Activated T-helper 2 cell treated with anti-CD3 and anti-CD28 coated beads, Interferon-gamma antibody, Interleukin-2, Interleukin-4, amounts not matched to agents 10 μg/mL and 5 μg/mL and 100 μg/mL, durations not matched to agents 14 hours and 24 hours and 36 hours (primary cell): ENCODE measurements around the gene HS1BP3. TPM values are rescaled to one million over a fixed set of nuclear protein-coding genes. Genes with fewer than 3 reads are reported as not detected.

Experiments
- DNase-seq: peaks from one replicate; pipeline ENCODE4 v3.0.0; 2021; ENCODE audit warnings: low spot score
- H3K27ac Mint-ChIP-seq: one replicate; pipeline ENCODE4 v1.8.0; 2021; ENCODE audit warnings: mixed read lengths
- H3K27me3 Mint-ChIP-seq: one replicate; pipeline ENCODE4 v1.8.0; 2021; ENCODE audit warnings: low read depth, mixed read lengths
- H3K36me3 Mint-ChIP-seq: one replicate; pipeline ENCODE4 v1.8.0; 2021; ENCODE audit warnings: low read depth, mixed read lengths
- H3K4me1 Mint-ChIP-seq: one replicate; pipeline ENCODE4 v1.8.0; 2021; ENCODE audit warnings: low read depth, mixed read lengths
- H3K4me3 Mint-ChIP-seq: one replicate; pipeline ENCODE4 v1.8.0; 2021; ENCODE audit warnings: low read depth, mild to moderate bottlenecking, moderate library complexity, mixed read lengths
- H3K9me3 Mint-ChIP-seq: one replicate; pipeline ENCODE4 v1.8.0; 2021; ENCODE audit warnings: mixed read lengths
- intact Hi-C: fragments of 100-400 bp; cut with micrococcal nuclease; formaldehyde crosslinking; loops from one replicate; pipeline ENCODE4 v1.15.1; 2023
- total RNA-seq: library from RNA; stranded (reverse); gene quantifications from 2 replicates; pipeline ENCODE4 v1.2.3, GENCODE V29; 2022

HS1BP3 gene
- total RNA-seq, 1 donor from 2014 or later = 11.9 TPM

DNA sequence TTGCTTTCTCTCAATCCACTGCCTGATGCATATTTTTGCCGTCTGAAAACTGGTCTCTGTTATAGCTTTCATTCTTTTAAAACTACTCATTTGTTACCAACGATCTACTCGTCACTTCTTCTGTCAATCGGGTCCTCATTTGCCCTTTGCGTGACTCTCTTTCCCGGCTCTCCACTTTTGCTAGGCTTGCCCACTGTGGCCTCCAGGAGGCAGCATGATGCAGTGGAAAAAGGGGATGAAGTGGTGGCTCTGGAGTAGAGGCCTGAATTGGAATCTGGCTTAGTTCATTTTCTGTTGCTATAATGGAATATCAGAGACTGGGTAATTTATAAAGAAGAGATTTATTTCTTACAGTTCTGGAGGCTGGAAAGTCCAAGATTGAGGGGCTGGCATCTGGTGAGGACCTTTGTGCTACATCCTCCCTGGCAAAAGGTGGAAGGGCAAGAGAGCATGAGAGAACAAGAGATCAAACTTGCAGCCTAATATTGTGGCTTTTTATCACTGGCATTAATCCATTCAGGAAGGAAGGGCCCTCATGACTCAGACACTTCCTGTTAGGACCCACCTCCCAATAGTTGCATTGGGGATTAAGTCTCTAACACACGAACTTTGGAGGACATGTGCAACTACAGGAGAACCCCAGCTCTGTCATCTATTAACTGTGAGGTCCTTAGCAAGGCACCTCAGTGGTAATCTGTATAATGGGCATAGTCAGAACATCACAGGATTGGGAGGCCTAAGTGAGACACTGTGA, 31.4 kb upstream of the HS1BP3 start:
- Mint-ChIP-seq H3K36me3 (peaks cover 13% of the 10 kb centered on the region), H3K27me3 (no peaks in the 10 kb centered on the region), H3K9me3 (no peaks in the 10 kb centered on the region), H3K4me3 (no peak overlapping the region), H3K4me1 (peaks cover 4% of the 10 kb centered on the region), H3K27ac (no peak overlapping the region)
- no peak for DNase-seq
- intact Hi-C loops = loop anchor here (5.0 kb wide), 1 partner anchor 280 kb away; no protein-coding TSS in a partner anchor

GRCh38 chr2:20680744-20681375, 30.0 kb upstream of the HS1BP3 start:
- DNase-seq = no peak
- peaks cover 4% of the 10 kb centered on the region for H3K4me1 Mint-ChIP-seq
- H3K36me3 Mint-ChIP-seq = no peaks in the 10 kb centered on the region
- no peak overlapping the region for H3K4me3 Mint-ChIP-seq
- intact Hi-C loops = loop anchor here (5.0 kb wide), 1 partner anchor 281 kb away; no protein-coding TSS in a partner anchor
- no peaks in the 10 kb centered on the region for H3K9me3 Mint-ChIP-seq
- no peaks in the 10 kb centered on the region for H3K27me3 Mint-ChIP-seq
- no peak overlapping the region for H3K27ac Mint-ChIP-seq

- Mint-ChIP-seq H3K9me3 (no peaks in the 10 kb centered on the region), H3K36me3 (no peaks in the 10 kb centered on the region), H3K27ac (no peak overlapping the region), H3K4me3 (no peak overlapping the region), H3K4me1 (peaks cover 4% of the 10 kb centered on the region), H3K27me3 (no peaks in the 10 kb centered on the region)
- DNase-seq = no peak
- intact Hi-C loops = no loop called here
Observed at GRCh38 chr2:20678780-20679179, 27.9 kb upstream of the HS1BP3 start.

- no peak for DNase-seq
- H3K4me3 Mint-ChIP-seq = no peak overlapping the region
- H3K4me1 Mint-ChIP-seq = peaks cover 4% of the 10 kb centered on the region
- intact Hi-C loops = no loop called here
- no peaks in the 10 kb centered on the region for H3K27me3 Mint-ChIP-seq
- no peaks in the 10 kb centered on the region for H3K9me3 Mint-ChIP-seq
- H3K36me3 Mint-ChIP-seq = no peaks in the 10 kb centered on the region
- no peak overlapping the region for H3K27ac Mint-ChIP-seq
Observed at GRCh38 chr2:20678086-20678395, 27.1 kb upstream of the HS1BP3 start.

DNA sequence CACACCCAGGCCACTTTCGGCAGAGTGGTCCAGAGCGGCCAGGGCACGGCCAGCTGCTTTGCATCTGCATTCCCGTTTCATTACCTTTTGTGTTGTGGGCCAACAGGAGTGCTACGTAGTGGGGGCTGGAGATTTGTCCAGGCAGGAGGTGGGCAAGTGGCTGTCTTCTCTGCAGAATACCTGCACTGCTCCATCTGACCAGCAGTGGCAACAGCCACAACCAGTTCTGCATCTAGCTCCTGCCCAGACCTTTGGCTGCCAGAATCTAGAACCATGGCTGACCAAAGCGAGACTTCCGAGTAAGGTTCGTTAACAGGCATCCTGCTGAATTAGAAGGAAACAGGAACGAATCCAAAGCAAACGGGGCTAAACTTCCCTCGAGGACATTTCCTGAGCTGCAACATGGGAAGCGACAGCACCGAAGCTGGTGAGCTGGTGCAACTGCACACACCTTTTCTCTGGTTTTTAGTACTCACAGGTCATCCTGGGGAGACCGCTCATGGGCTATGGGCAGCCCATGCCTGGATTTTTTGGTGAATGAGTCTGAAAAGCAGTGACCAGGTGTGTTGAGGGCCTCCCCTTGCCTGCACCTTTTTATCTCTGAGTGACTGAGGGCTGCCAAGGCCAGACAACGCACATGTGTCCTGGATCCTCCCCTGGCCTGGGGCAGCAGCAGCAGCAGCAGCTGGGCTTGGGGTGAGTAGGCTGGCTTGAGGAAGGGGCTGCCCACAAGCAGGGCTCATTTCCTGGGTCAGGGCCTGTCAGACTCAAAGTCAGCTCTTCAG, 26.6 kb upstream of the HS1BP3 start:
- H3K36me3 Mint-ChIP-seq = no peaks in the 10 kb centered on the region
- H3K27me3 Mint-ChIP-seq = peaks cover 3% of the 10 kb centered on the region
- intact Hi-C loops = no loop called here
- no peaks in the 10 kb centered on the region for H3K9me3 Mint-ChIP-seq
- H3K4me1 Mint-ChIP-seq = peaks cover 2% of the 10 kb centered on the region
- H3K27ac Mint-ChIP-seq = no peak overlapping the region
- no peak for DNase-seq
- H3K4me3 Mint-ChIP-seq = no peak overlapping the region

GRCh38 chr2:20676353-20677215, 25.7 kb upstream of the HS1BP3 start:
- H3K4me1 Mint-ChIP-seq = no peaks in the 10 kb centered on the region
- DNase-seq = no peak
- no peaks in the 10 kb centered on the region for H3K9me3 Mint-ChIP-seq
- intact Hi-C loops = no loop called here
- H3K27me3 Mint-ChIP-seq = peaks cover 9% of the 10 kb centered on the region
- no peaks in the 10 kb centered on the region for H3K36me3 Mint-ChIP-seq
- H3K4me3 Mint-ChIP-seq = no peak overlapping the region
- no peak overlapping the region for H3K27ac Mint-ChIP-seq

- no peaks in the 10 kb centered on the region for H3K4me1 Mint-ChIP-seq
- H3K27ac Mint-ChIP-seq = no peak overlapping the region
- no peak for DNase-seq
- no peaks in the 10 kb centered on the region for H3K36me3 Mint-ChIP-seq
- no peak overlapping the region for H3K4me3 Mint-ChIP-seq
- H3K27me3 Mint-ChIP-seq = peaks cover 9% of the 10 kb centered on the region
- intact Hi-C loops = no loop called here
- H3K9me3 Mint-ChIP-seq = no peaks in the 10 kb centered on the region
Observed at GRCh38 chr2:20675701-20676352, 24.9 kb upstream of the HS1BP3 start.

DNA sequence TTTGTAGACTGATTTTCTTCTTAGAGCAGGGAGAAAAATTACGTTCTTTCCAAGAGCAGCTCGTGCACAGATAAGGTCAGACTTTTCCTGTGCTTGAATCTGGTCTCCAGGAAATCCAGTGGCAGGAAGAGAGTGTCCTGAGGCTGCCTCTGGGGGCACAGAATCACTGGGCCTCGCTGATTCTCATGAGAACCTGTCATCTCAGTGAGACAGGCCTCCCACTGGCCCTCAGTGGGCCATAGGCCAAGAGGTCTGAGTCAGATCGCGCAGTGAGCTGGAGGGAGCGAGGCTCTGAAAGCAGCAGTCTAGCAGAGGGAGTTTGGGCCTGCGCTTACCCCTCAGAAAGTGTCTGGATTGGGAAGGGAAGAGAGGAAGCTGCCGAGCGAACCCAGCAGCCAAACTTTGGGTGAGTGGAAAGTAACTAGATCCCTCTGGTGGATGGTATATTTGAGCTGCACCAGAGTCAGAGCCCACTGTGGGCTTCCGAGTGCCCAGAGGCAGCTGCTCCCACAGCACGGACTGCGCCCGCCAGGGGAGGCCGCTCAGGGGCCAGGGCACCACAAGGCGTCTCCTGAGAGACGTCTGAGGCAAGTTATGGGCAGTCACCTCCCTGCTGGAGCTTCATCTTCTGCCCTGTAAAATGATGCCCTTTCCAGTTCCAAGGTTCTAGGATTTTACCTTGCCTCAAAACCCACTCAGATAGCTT, 24.2 kb upstream of the HS1BP3 start:
- Mint-ChIP-seq H3K4me1 (no peaks in the 10 kb centered on the region), H3K9me3 (no peaks in the 10 kb centered on the region), H3K36me3 (no peaks in the 10 kb centered on the region), H3K27ac (no peak overlapping the region), H3K4me3 (no peak overlapping the region), H3K27me3 (peaks cover 9% of the 10 kb centered on the region)
- intact Hi-C loops = no loop called here
- DNase-seq = no peak

GRCh38 chr2:20674309-20674965, 23.5 kb upstream of the HS1BP3 start:
- Mint-ChIP-seq H3K27ac (no peak overlapping the region), H3K27me3 (peaks cover 14% of the 10 kb centered on the region), H3K9me3 (no peaks in the 10 kb centered on the region), H3K4me1 (no peaks in the 10 kb centered on the region), H3K36me3 (no peaks in the 10 kb centered on the region), H3K4me3 (no peak overlapping the region)
- DNase-seq = no peak
- intact Hi-C loops = no loop called here

GRCh38 chr2:20673686-20674308, 22.9 kb upstream of the HS1BP3 start:
- Mint-ChIP-seq H3K36me3 (no peaks in the 10 kb centered on the region), H3K27me3 (peaks cover 20% of the 10 kb centered on the region), H3K27ac (no peak overlapping the region), H3K9me3 (no peaks in the 10 kb centered on the region), H3K4me1 (no peaks in the 10 kb centered on the region), H3K4me3 (no peak overlapping the region)
- no peak for DNase-seq
- intact Hi-C loops = no loop called here
